Measurements from ENCODE around the gene MBTPS2. TPM values are rescaled to one million over a fixed set of nuclear protein-coding genes. Genes with fewer than 3 reads are reported as not detected.

The MBTPS2 gene
- total and polyA plus RNA-seq, 9 of the 15 experiments (the other 6 are each of a cell fraction or from before 2014, with no cell fraction given): 2.3 to 18.7 (median 4.0) TPM

DNA sequence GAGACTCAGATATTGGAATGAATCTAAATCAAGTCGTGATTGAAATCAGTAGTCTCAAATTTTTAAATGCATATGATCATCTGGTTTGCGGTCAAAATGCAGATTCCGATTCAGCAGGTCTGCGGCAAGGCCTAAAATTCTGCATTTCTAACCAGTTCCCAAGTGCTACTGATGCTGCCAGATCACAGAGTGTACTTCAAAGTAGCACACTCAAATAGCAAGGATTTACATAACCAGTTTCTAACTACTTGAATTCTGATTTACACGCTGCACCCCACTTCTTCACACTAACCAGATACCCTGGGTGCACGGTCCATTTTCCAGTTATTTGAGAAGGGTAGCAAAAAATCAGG is 752 bp downstream of the MBTPS2 start:
- Histone ChIP-seq H3K27me3 (ENCODE audit: control insufficient read depth in 2 of 2, insufficient read depth in 2 of 2, low read length in 2 of 2) (no peaks in the 10 kb centered on the region), H3K9ac (ENCODE audit: insufficient read depth in 1 of 2, low read depth in 2 of 2, low read length in 2 of 2) (peak overlapping the region; percentile 83 to 99), H3K4me3 (peak overlapping the region; percentile 81), H3K4me1 (replicated peaks in 1 of 2; ENCODE audit: control insufficient read depth in 2 of 2, insufficient read depth in 2 of 2, low read length in 2 of 2) (no peaks in the 10 kb centered on the region), H4K20me1 (replicated peaks; ENCODE audit: control insufficient read depth, insufficient read depth, low read length) (no peaks in the 10 kb centered on the region), H3K79me2 (ENCODE audit: control insufficient read depth, insufficient read depth, low read length) (peaks cover 17% of the 10 kb centered on the region), H3K9me1 (ENCODE audit: control insufficient read depth, insufficient read depth, low read length) (no peaks in the 10 kb centered on the region), H3K4me2 (ENCODE audit: insufficient read depth, low read length) (peak overlapping the region; percentile 83), H3K9me3 (replicated peaks; ENCODE audit: control insufficient read depth, insufficient read depth, low read depth, low read length) (no peaks in the 10 kb centered on the region), H3K27ac (ENCODE audit: extremely low read depth, low read depth, low read length) (peak overlapping the region; percentile 70; the same call in 2 of the 3 replicates), H3K36me3 (ENCODE audit: control insufficient read depth, insufficient read depth, low read length) (peaks cover 12% of the 10 kb centered on the region; the same call in 1 of the 3 replicates), H2AFZ (ENCODE audit: low read depth, low read length) (peak overlapping the region; percentile 88)
- peak in 1 of 4 experiments; percentile 3 for DNase-seq (ENCODE audit: extremely low read depth in 1 of 4, low spot score in 3 of 4)
- intact Hi-C loops (cut with micrococcal nuclease) (no loop called here), in situ Hi-C loops (cut with MboI) (no loop called here)
- BruUV-seq (replicated peaks): TSS peak; percentile 72
- ATAC-seq: no peak
- no peak for TF ChIP-seq THRB (CRISPR knock-in tag; conservative IDR thresholded peaks at IDR 0.05)
- TF ChIP-seq, protein P1, sequence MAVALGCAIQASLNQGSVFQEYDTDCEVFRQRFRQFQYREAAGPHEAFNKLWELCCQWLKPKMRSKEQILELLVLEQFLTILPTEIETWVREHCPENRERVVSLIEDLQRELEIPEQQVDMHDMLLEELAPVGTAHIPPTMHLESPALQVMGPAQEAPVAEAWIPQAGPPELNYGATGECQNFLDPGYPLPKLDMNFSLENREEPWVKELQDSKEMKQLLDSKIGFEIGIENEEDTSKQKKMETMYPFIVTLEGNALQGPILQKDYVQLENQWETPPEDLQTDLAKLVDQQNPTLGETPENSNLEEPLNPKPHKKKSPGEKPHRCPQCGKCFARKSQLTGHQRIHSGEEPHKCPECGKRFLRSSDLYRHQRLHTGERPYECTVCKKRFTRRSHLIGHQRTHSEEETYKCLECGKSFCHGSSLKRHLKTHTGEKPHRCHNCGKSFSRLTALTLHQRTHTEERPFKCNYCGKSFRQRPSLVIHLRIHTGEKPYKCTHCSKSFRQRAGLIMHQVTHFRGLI (CRISPR knock-in tag; IDR thresholded peaks at IDR 0.05): no peak
- TF ChIP-seq ZNF24 (IDR thresholded peaks at IDR 0.05): no peak
- ChIA-PET CTCF (ENCODE audit: low intra/inter-chr PET ratio) (interaction anchor here (0.8 to 2.2 kb wide), 2 partner anchors 136 to 145 kb away, joined by 4 to 8 read pairs; no protein-coding TSS in a partner anchor), POLR2A (interaction anchor here (1.2 kb wide), 1 partner anchor 15 kb away, joined by 4 read pairs; the partner anchor contains the start of gene YY2)
- no peak for FAIRE-seq
- 2% methylated on average over 6 of the region's 6 CpGs for WGBS (ENCODE audit: insufficient coverage, low coverage, missing lambda C conversion rate)

Measured in K562 (cell line).